ENCODE measurements around the gene TATDN3. TPM values are rescaled to one million over a fixed set of nuclear protein-coding genes. Genes with fewer than 3 reads are reported as not detected.
A peak's percentile ranks its signal among the peaks of the same experiment; 100 is the strongest.

The TATDN3 gene
- total and polyA plus RNA-seq, 9 of the 15 experiments (the other 6 are each of a cell fraction or from before 2014, with no cell fraction given) = 18.3 to 79.9 (median 28.2) TPM

GRCh38 chr1:212754680-212755079 is 37.0 kb upstream of the TATDN3 start:
- Histone ChIP-seq H3K4me1 (replicated peaks in 1 of 2; ENCODE audit: control insufficient read depth in 2 of 2, insufficient read depth in 2 of 2, low read length in 2 of 2) (peaks cover 0 to 2% of the 10 kb centered on the region in 2 experiments; a peak in 1 of 5 replicates), H3K9me1 (ENCODE audit: control insufficient read depth, insufficient read depth, low read length) (peaks cover 2% of the 10 kb centered on the region), H2AFZ (ENCODE audit: low read depth, low read length) (no peak overlapping the region), H3K27ac (ENCODE audit: extremely low read depth, low read depth, low read length) (no peak overlapping the region), H3K4me3 (no peak overlapping the region), H3K9me3 (replicated peaks; ENCODE audit: control insufficient read depth, insufficient read depth, low read depth, low read length) (no peaks in the 10 kb centered on the region), H4K20me1 (replicated peaks; ENCODE audit: control insufficient read depth, insufficient read depth, low read length) (peaks cover 7% of the 10 kb centered on the region; the same call in 1 of the 2 replicates), H3K36me3 (ENCODE audit: control insufficient read depth, insufficient read depth, low read length) (peaks cover 16% of the 10 kb centered on the region), H3K79me2 (ENCODE audit: control insufficient read depth, insufficient read depth, low read length) (peaks cover 25% of the 10 kb centered on the region), H3K9ac (ENCODE audit: insufficient read depth in 1 of 2, low read depth in 2 of 2, low read length in 2 of 2) (no peak overlapping the region), H3K27me3 (ENCODE audit: control insufficient read depth in 2 of 2, insufficient read depth in 2 of 2, low read length in 2 of 2) (no peaks in the 10 kb centered on the region), H3K4me2 (ENCODE audit: insufficient read depth, low read length) (no peak overlapping the region)
- ATAC-seq = peak; percentile 56; the same call in 2 of the 3 replicates
- POLR2A ChIA-PET = interaction anchor here (0.6 to 1.0 kb wide), 2 partner anchors 13 to 307 kb away, joined by 3 to 4 read pairs; no protein-coding TSS in a partner anchor
- in situ Hi-C loops (cut with MboI) = no loop called here
- BruUV-seq (replicated peaks) = no TSS peak
- 60% methylated on average over 1 of the region's 1 CpG for WGBS (ENCODE audit: insufficient coverage, low coverage, missing lambda C conversion rate)
- no peak for FAIRE-seq
- TF ChIP-seq NELFE (IDR thresholded peaks at IDR 0.05; ENCODE audit: insufficient read depth, insufficient read length) (no peak), ZMIZ1 (IDR thresholded peaks at IDR 0.05; ENCODE audit: low read depth in 2 of 2, low read length in 2 of 2) (no peak), ZNF280B (CRISPR knock-in tag; IDR thresholded peaks at IDR 0.05) (no peak), NFYB (IDR thresholded peaks at IDR 0.05; ENCODE audit: extremely low read depth, insufficient read length) (no peak), ZNF263 (CRISPR knock-in tag; IDR thresholded peaks at IDR 0.05; ENCODE audit: borderline replicate concordance) (no peak), FOXK2 (conservative IDR thresholded peaks at IDR 0.05 in 1 of 2, IDR thresholded peaks at IDR 0.05 in 1 of 2; ENCODE audit: low read depth in 2 of 2) (no peak), GATA2 (CRISPR knock-in tag; IDR thresholded peaks at IDR 0.05) (no peak), SREBF2 (CRISPR knock-in tag; IDR thresholded peaks at IDR 0.05) (no peak), USF2 (CRISPR knock-in tag; IDR thresholded peaks at IDR 0.05) (no peak), RERE (CRISPR knock-in tag; IDR thresholded peaks at IDR 0.05; ENCODE audit: borderline replicate concordance) (no peak)
- intact Hi-C loops (cut with micrococcal nuclease) = no loop called here
- CTCF ChIA-PET (ENCODE audit: low intra/inter-chr PET ratio) = no interaction called here
- DNase-seq (ENCODE audit: extremely low read depth in 1 of 4, low spot score in 3 of 4) = peak in 2 of 4 experiments; percentile 16 to 25
